Measurements from ENCODE around the gene EIF4ENIF1.

The EIF4ENIF1 gene, protein sequence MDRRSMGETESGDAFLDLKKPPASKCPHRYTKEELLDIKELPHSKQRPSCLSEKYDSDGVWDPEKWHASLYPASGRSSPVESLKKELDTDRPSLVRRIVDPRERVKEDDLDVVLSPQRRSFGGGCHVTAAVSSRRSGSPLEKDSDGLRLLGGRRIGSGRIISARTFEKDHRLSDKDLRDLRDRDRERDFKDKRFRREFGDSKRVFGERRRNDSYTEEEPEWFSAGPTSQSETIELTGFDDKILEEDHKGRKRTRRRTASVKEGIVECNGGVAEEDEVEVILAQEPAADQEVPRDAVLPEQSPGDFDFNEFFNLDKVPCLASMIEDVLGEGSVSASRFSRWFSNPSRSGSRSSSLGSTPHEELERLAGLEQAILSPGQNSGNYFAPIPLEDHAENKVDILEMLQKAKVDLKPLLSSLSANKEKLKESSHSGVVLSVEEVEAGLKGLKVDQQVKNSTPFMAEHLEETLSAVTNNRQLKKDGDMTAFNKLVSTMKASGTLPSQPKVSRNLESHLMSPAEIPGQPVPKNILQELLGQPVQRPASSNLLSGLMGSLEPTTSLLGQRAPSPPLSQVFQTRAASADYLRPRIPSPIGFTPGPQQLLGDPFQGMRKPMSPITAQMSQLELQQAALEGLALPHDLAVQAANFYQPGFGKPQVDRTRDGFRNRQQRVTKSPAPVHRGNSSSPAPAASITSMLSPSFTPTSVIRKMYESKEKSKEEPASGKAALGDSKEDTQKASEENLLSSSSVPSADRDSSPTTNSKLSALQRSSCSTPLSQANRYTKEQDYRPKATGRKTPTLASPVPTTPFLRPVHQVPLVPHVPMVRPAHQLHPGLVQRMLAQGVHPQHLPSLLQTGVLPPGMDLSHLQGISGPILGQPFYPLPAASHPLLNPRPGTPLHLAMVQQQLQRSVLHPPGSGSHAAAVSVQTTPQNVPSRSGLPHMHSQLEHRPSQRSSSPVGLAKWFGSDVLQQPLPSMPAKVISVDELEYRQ

GRCh38 chr22:31489632-31490495 is at the start of gene EIF4ENIF1:
Gene EIF4ENIF1, minus strand, starts transcription at chr22:31489842. Its CDS starts 1,124 bp downstream, at chr22:31488718.
- peak; percentile 93 for DNase-seq (ENCODE audit: low spot score)
- TF ChIP-seq, protein P1, sequence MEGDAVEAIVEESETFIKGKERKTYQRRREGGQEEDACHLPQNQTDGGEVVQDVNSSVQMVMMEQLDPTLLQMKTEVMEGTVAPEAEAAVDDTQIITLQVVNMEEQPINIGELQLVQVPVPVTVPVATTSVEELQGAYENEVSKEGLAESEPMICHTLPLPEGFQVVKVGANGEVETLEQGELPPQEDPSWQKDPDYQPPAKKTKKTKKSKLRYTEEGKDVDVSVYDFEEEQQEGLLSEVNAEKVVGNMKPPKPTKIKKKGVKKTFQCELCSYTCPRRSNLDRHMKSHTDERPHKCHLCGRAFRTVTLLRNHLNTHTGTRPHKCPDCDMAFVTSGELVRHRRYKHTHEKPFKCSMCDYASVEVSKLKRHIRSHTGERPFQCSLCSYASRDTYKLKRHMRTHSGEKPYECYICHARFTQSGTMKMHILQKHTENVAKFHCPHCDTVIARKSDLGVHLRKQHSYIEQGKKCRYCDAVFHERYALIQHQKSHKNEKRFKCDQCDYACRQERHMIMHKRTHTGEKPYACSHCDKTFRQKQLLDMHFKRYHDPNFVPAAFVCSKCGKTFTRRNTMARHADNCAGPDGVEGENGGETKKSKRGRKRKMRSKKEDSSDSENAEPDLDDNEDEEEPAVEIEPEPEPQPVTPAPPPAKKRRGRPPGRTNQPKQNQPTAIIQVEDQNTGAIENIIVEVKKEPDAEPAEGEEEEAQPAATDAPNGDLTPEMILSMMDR (IDR thresholded peaks at IDR 0.05; ENCODE audit: borderline replicate concordance, control extremely low read depth, extremely low read depth, insufficient read depth, missing control alignments): no peak
- in situ Hi-C loops (cut with MboI; ENCODE audit: low sequenced_read_pairs, unreplicated experiment): no loop called here

- in situ Hi-C loops (cut with MboI; ENCODE audit: low sequenced_read_pairs, unreplicated experiment): no loop called here
- DNase-seq (ENCODE audit: low spot score): peak; percentile 54
These were observed 49.2 kb upstream of the EIF4ENIF1 start for GRCh38 chr22:31538815-31539214.

DNA sequence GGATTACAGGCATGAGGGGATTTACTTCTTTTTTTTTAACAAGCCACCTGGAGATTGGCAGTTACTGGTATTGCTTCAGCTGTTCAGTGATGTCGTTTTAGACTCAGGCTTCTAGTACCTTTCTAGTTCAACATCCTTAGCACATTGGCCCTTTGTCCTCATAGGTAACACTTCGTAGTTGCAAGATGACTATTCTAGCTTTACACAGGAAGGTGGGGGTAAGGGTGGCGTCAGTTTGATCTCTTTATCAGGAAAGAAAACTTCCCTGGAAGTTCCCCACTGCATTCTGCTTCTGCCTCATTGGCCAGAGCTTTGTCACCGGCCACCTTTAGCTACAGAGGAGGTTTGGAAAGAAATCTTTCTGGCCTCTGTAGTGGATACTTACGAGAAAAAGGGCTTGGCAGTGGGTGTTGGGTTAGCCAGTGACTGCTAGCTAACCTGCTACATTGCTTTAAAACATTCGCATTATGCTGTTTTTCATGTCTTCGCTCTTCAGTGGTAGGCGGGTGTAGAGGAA is 47.4 kb upstream of the EIF4ENIF1 start:
- in situ Hi-C loops (cut with MboI; ENCODE audit: low sequenced_read_pairs, unreplicated experiment): no loop called here
- TF ChIP-seq, protein P1 (IDR thresholded peaks at IDR 0.05; ENCODE audit: borderline replicate concordance, control extremely low read depth, extremely low read depth, insufficient read depth, missing control alignments): no peak
- DNase-seq (ENCODE audit: low spot score): peak; percentile 67

More at GRCh38 chr22:31538815-31539214, 49.2 kb upstream of the EIF4ENIF1 start:
- TF ChIP-seq, protein P1 (IDR thresholded peaks at IDR 0.05; ENCODE audit: borderline replicate concordance, control extremely low read depth, extremely low read depth, insufficient read depth, missing control alignments): no peak

DNA sequence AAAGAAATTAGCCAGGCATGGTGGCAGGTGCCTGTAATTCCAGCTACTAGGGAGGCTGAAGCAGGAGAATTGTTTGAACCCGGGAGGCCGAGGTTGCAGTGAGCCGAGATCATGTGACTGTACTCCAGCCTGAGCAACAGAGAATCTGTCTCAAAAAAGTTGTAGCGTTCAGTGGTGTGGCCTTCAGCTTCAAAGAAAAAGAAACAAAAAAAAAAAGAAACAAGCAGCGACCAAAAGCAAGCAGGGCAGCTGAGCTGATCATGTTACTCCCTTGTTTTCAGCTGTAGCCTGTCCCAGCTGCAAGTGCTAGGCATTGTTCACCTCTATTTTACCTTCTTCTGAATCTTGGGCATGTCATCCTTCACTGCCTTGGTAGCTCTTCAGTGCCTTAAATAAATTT is 43.7 kb upstream of the EIF4ENIF1 start:
- no peak for DNase-seq (ENCODE audit: low spot score)
- in situ Hi-C loops (cut with MboI; ENCODE audit: low sequenced_read_pairs, unreplicated experiment): no loop called here
- TF ChIP-seq, protein P1 (IDR thresholded peaks at IDR 0.05; ENCODE audit: borderline replicate concordance, control extremely low read depth, extremely low read depth, insufficient read depth, missing control alignments): no peak

GRCh38 chr22:31532060-31532459 is 42.4 kb upstream of the EIF4ENIF1 start:
- in situ Hi-C loops (cut with MboI; ENCODE audit: low sequenced_read_pairs, unreplicated experiment): no loop called here
- TF ChIP-seq, protein P1 (IDR thresholded peaks at IDR 0.05; ENCODE audit: borderline replicate concordance, control extremely low read depth, extremely low read depth, insufficient read depth, missing control alignments): no peak
- DNase-seq (ENCODE audit: low spot score): no peak
